Fibroblast of skin of abdomen (primary cell): ENCODE measurements around the gene ACACB.

Source experiments
- DNase-seq: peaks from one replicate; pipeline ENCODE4 v3.0.0-alpha.2; 2013

The ACACB gene

DNA sequence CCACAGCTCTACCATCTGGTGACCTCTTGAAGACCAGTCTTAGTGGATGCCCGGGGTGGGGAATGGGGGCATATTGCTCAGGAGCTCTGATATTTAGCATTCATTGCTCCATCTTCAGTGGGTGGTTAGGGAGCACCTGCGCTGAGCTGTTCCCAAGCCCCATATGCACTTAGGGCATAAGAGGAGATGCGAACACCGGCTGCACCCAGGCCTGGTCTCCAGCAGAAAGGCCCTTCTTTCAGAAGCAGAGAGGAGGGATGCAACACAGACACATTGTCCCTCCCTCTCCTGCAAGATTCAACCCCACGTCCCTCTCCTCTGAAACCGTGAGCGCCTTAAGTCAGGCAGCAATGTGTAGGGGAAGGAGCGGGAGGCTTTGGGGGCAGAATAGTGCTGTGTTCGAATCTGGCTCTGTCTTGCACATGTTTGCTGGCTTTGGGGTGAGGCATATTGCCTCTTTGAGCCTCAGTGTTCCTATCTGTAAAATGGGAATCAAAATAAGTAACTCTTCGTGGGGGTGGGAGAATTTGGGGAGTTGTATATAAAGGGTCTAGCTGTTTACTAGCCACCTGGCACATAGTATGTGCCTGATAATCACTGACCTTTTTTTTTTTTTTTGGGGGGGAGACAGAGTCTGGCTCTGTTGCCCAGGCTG is 105.0 kb downstream of the ACACB start:
- DNase-seq, result no peak

DNA sequence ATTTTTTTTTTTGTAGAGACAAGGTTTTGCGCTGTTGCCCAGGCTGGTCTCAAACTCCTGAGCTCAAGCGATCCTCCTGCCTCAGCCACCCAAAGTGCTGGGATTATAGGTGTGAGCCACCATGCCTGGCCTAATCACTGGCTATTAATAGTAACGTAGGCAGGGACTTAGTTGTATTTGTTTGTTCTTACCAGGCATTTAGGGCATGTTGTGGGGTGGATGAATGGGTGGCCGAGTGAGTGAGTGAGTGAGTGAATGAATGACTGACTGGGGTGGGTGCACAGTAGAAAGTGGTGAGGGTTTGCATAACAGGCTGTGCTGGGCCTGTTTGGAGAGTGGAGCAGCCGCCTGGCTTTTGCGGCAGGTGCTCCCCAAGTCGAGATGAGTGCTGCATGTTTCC is 105.7 kb downstream of the ACACB start:
- no peak for DNase-seq

DNA sequence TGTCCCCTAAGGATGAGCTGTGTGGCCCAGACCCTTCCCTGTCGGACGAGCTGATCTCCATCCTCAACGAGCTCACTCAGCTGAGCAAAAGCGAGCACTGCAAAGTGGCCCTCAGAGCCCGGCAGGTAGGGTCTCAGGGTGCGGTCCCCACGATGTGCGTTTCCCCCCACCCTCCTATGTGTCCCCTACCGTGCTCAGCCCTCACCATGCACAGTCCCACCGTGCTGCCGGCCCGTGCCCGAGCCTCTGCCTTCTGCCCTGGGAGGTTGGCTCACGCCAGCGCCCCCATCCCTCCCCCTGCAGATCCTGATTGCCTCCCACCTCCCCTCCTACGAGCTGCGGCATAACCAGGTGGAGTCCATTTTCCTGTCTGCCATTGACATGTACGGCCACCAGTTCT is 106.1 kb downstream of the ACACB start:
- DNase-seq, result no peak

GRCh38 chr12:109223211-109223610 is 106.8 kb downstream of the ACACB start:
- DNase-seq, result no peak

GRCh38 chr12:109223868-109224267 is 107.5 kb downstream of the ACACB start:
- no peak for DNase-seq

DNA sequence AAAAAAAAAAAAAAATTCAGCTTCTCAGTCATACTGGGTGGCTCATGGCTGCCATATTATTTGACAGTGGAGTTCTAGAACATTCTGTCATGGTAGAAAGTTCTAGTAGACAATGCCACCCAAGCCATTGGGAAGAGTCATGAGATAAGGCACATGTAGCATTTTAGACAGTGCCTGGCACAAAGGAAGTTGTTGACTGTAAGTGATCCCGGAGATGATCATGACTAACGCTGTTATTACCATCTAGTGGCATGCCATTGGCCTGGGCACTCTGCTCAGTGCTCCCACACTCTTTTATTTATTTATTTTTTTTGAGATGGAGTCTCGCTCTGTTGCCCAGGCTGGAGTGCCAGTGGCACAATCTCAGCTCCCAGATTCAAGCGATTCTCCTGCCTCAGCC is 112.3 kb downstream of the ACACB start:
- DNase-seq, result no peak

GRCh38 chr12:109230193-109230592 is 113.8 kb downstream of the ACACB start:
- DNase-seq, result no peak

- DNase-seq, result no peak
These were observed 116.3 kb downstream of the ACACB start for GRCh38 chr12:109232731-109233130.

GRCh38 chr12:109234012-109234411 is 117.6 kb downstream of the ACACB start:
- DNase-seq, result no peak

- DNase-seq, result no peak
These were observed 119.9 kb downstream of the ACACB start for GRCh38 chr12:109236257-109236656.

DNA sequence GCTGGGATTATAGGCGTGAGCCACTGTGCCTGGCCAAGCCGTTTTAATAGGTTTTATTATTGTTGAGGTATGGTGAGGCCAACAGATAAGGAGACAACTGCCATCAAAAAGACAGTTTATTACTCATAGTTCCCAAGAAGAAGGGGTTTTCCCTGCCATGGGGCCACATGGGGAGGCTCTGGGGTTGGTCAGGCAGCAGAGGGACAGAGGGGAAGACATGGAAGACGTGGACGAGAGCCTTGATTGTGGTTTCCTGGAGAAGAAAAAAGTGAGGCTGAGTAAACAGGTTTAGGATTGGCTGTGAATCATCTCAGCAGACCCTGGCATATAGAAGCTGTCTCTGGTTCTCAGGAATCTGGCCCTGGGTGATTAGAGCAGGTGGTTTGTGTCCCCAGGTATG is 122.8 kb downstream of the ACACB start:
- no peak for DNase-seq

- DNase-seq, result no peak
These were observed 123.3 kb downstream of the ACACB start for GRCh38 chr12:109239691-109240090.

DNA sequence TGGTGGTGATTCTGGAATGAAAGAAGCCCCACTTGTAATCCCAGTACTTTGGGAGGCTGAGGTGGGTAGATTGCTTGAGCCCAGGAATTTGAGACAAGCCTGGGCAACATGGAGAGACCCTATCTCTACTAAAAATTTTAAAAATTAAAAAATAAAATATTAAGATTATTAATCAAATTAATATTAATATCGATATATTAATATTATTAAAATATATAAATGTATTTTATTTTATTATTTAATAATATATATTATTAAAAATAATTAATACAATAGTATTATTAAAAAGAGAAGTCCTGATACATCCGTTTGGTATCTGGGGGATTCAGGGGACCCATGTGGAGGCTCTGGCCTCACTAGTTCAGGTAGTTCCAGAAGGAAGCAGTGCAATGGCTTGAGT is 124.0 kb downstream of the ACACB start:
- DNase-seq, result no peak

DNA sequence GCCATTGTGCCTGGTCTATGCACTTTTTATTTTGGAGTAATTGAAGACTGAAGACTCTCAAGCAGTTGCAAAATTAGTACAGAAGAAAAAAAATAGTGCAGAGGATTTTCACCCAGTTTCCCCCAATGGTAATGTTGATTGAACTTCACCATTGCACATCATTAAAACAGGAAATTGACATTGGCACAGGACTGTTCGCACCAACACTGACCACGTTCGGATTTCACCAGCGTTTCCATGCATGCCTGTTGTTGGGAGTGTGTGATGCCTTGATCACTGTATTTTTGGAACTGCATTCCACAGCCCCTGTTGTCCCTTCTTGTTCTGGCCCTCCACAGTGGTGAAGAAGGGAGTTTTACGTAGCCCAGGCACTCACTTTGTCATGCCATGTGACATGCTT is 125.5 kb downstream of the ACACB start:
- DNase-seq, result no peak

DNA sequence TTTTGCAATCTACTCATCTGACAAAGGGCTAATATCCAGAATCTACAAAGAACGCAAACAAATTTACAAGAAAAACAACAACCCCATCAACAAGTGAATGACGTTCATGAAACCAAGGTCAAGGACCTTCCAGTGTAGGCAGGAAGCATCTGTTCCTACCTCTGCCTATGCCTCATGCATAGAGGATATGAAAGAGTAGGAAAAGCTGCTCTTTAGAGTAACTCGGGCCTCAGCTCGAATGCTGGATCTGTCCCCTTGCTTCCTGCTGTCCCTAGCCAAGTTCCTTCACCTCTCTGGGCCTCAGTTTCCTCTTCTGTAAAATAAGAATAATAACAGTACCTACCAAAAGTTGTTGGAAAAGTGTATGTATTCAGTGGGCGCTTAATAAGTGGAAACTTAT is 127.7 kb downstream of the ACACB start:
- DNase-seq, result no peak

DNA sequence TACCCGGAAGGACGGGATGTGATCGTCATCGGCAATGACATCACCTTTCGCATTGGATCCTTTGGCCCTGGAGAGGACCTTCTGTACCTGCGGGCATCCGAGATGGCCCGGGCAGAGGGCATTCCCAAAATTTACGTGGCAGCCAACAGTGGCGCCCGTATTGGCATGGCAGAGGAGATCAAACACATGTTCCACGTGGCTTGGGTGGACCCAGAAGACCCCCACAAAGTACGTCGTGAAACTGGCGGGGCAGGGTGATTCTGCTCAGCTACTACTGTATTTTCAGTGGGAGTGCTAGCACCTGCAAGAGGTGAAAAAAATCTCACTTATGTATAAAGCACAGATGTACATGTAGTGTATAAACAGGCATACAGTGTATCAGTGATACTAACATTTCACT is 129.8 kb downstream of the ACACB start:
- no peak for DNase-seq

DNA sequence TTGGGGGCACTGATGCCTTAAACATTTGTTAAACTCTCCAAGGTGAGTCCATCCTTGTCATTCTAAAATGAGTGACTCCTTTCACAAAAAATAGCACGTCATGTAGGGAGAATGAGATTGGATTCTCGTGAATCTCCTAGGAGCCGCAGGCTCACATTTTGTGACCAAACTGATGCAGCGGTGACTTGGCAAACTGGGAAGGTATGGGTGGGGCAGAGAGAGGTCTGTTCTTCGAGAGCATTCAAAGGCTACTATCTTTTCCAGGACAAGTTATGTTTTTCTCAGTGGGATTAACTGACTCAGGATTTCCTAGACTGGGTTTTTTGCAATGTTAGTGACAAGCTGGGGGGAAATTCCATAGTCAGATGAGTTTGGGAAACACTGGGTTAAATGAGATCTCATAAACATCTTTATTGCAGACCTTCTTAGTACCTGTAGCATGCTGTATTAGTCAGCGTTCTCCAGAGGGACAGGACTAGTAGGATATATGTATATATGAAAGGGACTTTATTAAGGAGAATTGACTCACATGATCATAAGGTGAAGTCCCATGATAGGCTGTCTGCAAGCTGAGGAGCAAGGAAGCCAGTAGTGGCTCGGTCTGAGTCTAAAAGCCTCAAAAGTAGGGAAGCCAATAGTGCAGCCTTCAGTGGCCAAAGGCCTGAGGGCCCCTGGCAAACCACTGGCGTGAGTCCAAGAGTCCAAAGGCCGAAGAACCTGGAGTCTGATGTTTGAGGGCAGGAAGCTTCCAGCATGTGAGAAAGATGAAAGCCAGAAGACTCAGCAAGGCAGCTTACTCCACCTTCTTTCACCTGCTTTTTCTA is 131.7 kb downstream of the ACACB start:
- DNase-seq, result no peak

DNA sequence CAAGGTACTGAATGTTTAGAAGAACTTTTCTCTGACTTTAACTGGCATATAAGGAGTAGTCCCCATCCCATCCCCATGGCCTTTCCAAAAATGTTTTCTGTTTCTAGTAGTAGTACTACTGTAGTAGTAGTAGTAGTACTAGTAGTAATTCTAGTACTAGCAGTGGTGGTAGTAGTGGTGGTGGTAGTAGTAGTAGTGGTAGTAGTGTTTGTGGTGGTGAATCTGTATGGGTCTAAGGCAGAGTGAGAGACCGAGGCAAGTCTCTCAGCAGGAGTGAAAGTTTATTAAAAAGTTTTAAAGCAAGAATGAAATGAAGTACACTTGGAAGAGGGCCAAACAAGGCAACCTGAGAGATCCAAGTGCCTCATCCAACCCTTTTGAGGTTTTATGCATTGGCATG is 134.1 kb downstream of the ACACB start:
- DNase-seq, result no peak

GRCh38 chr12:109252799-109253198 is 136.4 kb downstream of the ACACB start:
- no peak for DNase-seq

GRCh38 chr12:109253913-109254544 is 137.6 kb downstream of the ACACB start:
- DNase-seq, result no peak

DNA sequence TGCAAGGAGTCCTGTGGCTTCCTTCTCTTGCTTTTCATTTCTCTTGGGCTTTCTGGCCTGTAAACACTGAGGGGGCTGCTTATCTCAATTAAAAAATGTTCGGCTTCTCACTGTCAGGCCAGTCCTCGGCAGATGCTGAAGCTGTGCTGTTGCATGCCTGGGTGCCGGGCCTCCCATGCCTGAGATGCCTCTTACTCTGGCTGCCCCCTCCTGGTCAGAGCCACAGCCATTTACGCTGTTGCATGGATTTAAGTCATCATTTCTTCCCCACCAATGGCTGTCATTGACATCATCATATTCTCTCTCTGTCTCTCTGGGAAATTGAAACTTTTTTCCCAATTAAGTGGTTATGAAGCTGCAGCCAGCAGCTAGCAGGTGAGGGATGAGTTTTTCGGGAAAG is 139.0 kb downstream of the ACACB start:
- no peak for DNase-seq

DNA sequence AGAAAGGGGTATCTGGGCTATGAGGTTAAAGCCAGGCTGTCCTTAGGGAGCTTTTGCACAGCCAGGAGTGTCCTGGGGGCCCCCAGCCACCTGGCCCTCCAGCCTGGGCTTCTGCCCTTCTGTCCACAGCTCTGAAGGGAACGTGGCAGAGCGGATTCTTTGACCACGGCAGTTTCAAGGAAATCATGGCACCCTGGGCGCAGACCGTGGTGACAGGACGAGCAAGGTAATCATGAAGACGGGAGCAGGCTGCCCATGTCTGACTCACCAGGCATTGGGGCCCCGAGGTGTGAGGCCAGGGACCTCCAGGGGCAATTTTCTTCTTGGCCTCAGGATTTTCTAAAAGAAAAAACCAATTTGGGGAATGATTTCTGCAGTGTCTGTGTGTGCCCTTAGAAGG is 139.6 kb downstream of the ACACB start:
- DNase-seq, result no peak

- no peak for DNase-seq
These were observed 141.8 kb downstream of the ACACB start for GRCh38 chr12:109258201-109258600.
